GM19397 (cell line): ENCODE results near the gene COL27A1.

Experiments used
- ATAC-seq: cut with Tn5 transposase; IDR thresholded peaks from one replicate; pipeline ENCODE4 v1.9.1; 2021; ENCODE audit warnings: mild to moderate bottlenecking, moderate library complexity; ENCODE audit not compliant: unreplicated experiment

Gene COL27A1

GRCh38 chr9:114166103-114166470 is 10.8 kb downstream of the COL27A1 start:
- no peak for ATAC-seq

GRCh38 chr9:114166614-114167572 is 11.6 kb downstream of the COL27A1 start:
- no peak for ATAC-seq

- ATAC-seq = no peak
Observed at GRCh38 chr9:114167591-114168091, 12.3 kb downstream of the COL27A1 start.

GRCh38 chr9:114168281-114169028 is 13.1 kb downstream of the COL27A1 start:
- ATAC-seq = no peak

GRCh38 chr9:114169029-114169951 is 14.0 kb downstream of the COL27A1 start:
- ATAC-seq = no peak

- ATAC-seq = no peak
Observed at GRCh38 chr9:114169952-114170770, 14.8 kb downstream of the COL27A1 start.

- ATAC-seq = no peak
Observed at GRCh38 chr9:114170771-114171461, 15.6 kb downstream of the COL27A1 start.

GRCh38 chr9:114171500-114171899 is 16.2 kb downstream of the COL27A1 start:
- no peak for ATAC-seq

GRCh38 chr9:114172981-114173833 is 17.9 kb downstream of the COL27A1 start:
- ATAC-seq = no peak

GRCh38 chr9:114174557-114174875 is 19.2 kb downstream of the COL27A1 start:
- no peak for ATAC-seq

- no peak for ATAC-seq
Observed at GRCh38 chr9:114174876-114175771, 19.8 kb downstream of the COL27A1 start.

GRCh38 chr9:114176624-114177291 is 21.4 kb downstream of the COL27A1 start:
- no peak for ATAC-seq

- ATAC-seq = no peak
Observed at GRCh38 chr9:114177423-114178064, 22.2 kb downstream of the COL27A1 start.

- ATAC-seq = no peak
Observed at GRCh38 chr9:114178076-114178475, 22.7 kb downstream of the COL27A1 start.

- ATAC-seq = no peak
Observed at GRCh38 chr9:114178756-114179450, 23.6 kb downstream of the COL27A1 start.

- no peak for ATAC-seq
Observed at GRCh38 chr9:114179516-114179915, 24.2 kb downstream of the COL27A1 start.
